Activated naive CD8-positive, alpha-beta T cell treated with anti-CD3 and anti-CD28 coated beads, Interleukin-2, amount 10 ng/mL, durations not matched to agents 7 days and 5 days (primary cell): ENCODE results near the gene NEK8. TPM values are rescaled to one million over a fixed set of nuclear protein-coding genes. Genes with fewer than 3 reads are reported as not detected.
"Not testable (repeated sequence)": the region's sequence is repeated elsewhere in the genome, so short reads cannot be mapped to it uniquely, and the experiment has no call there.

Experiments used
- ATAC-seq: fragments of 150-1000 bp; cut with Tn5 transposase; one replicate; pipeline ENCODE4 v1.10.0; 2021; ENCODE audit warnings: low read depth, moderate library complexity
- POLR2A ChIA-PET: fragments of 350-600 bp; sonication (Branson Sonifier 250); formaldehyde crosslinking; loops from one replicate; lab custom pipeline; 2021; ENCODE audit warnings: antibody characterized with exemption; lab: Charles Lee
- DNase-seq: peaks from one replicate; pipeline ENCODE4 v3.0.0; 2021
- H3K27ac Mint-ChIP-seq: one replicate; pipeline ENCODE4 v1.8.0; 2022; ENCODE audit warnings: mild to moderate bottlenecking, mixed read lengths
- H3K27me3 Mint-ChIP-seq: one replicate; pipeline ENCODE4 v1.8.0; 2022; ENCODE audit warnings: mild to moderate bottlenecking, moderate library complexity, mixed read lengths
- H3K36me3 Mint-ChIP-seq: one replicate; pipeline ENCODE4 v1.8.0; 2021; ENCODE audit warnings: mild to moderate bottlenecking, mixed read lengths
- H3K4me1 Mint-ChIP-seq: one replicate; pipeline ENCODE4 v1.8.0; 2021; ENCODE audit warnings: mixed read lengths
- H3K4me3 Mint-ChIP-seq: one replicate; pipeline ENCODE4 v1.8.0; 2022; ENCODE audit warnings: mild to moderate bottlenecking, moderate library complexity, mixed read lengths
- H3K9me3 Mint-ChIP-seq: one replicate; pipeline ENCODE4 v1.8.0; 2021; ENCODE audit warnings: mixed read lengths
- total RNA-seq, 2 experiments: library from RNA; stranded (reverse); gene quantifications; one replicate each; pipeline ENCODE4 v1.2.3, GENCODE V29; 2021

Gene NEK8
- total RNA-seq, 2 experiments from 2014 or later = 7.1 to 8.9 TPM

- H3K4me3 Mint-ChIP-seq = no peak overlapping the region
- H3K27ac Mint-ChIP-seq = no peak overlapping the region
- peaks cover 22% of the 10 kb centered on the region for H3K4me1 Mint-ChIP-seq
- H3K9me3 Mint-ChIP-seq = no peaks in the 10 kb centered on the region
- H3K36me3 Mint-ChIP-seq = peaks cover 2% of the 10 kb centered on the region
- H3K27me3 Mint-ChIP-seq = peaks cover 30% of the 10 kb centered on the region
- DNase-seq = no peak
- POLR2A ChIA-PET = no interaction called here
- ATAC-seq = no peak
Observed at GRCh38 chr17:28714281-28714680, 14.3 kb upstream of the NEK8 start.

GRCh38 chr17:28715217-28715616 is 13.4 kb upstream of the NEK8 start:
- Mint-ChIP-seq H3K4me3 (no peak overlapping the region), H3K27ac (no peak overlapping the region), H3K27me3 (peaks cover 30% of the 10 kb centered on the region), H3K4me1 (peaks cover 23% of the 10 kb centered on the region), H3K9me3 (no peaks in the 10 kb centered on the region), H3K36me3 (peaks cover 6% of the 10 kb centered on the region)
- POLR2A ChIA-PET = interaction anchor here (0.7 kb wide), 1 partner anchor 13 kb away, joined by 3 read pairs; no protein-coding TSS in a partner anchor
- ATAC-seq = no peak
- DNase-seq = no peak

- peaks cover 30% of the 10 kb centered on the region for H3K27me3 Mint-ChIP-seq
- H3K4me3 Mint-ChIP-seq = no peak overlapping the region
- no peaks in the 10 kb centered on the region for H3K9me3 Mint-ChIP-seq
- no peak overlapping the region for H3K27ac Mint-ChIP-seq
- DNase-seq (no peak), ATAC-seq (no peak)
- peaks cover 23% of the 10 kb centered on the region for H3K4me1 Mint-ChIP-seq
- H3K36me3 Mint-ChIP-seq = peaks cover 22% of the 10 kb centered on the region
- POLR2A ChIA-PET = no interaction called here
Observed at GRCh38 chr17:28716740-28717577, 11.6 kb upstream of the NEK8 start.

GRCh38 chr17:28717578-28718332 is 10.8 kb upstream of the NEK8 start, which contains the start of gene RAB34:
Gene RAB34 (minus strand): TSS chr17:28717868. CDS start chr17:28717266, 602 bp downstream.
- peaks cover 23% of the 10 kb centered on the region for H3K4me1 Mint-ChIP-seq
- POLR2A ChIA-PET = no interaction called here
- H3K9me3 Mint-ChIP-seq = no peaks in the 10 kb centered on the region
- peaks cover 21% of the 10 kb centered on the region for H3K36me3 Mint-ChIP-seq
- DNase-seq (no peak), ATAC-seq (no peak)
- peaks cover 30% of the 10 kb centered on the region for H3K27me3 Mint-ChIP-seq
- H3K4me3 Mint-ChIP-seq = peak within 1 kb of the TSS; percentile 70
- H3K27ac Mint-ChIP-seq = peak within 1 kb of the TSS; percentile 47

- ATAC-seq (no peak), DNase-seq (no peak)
- POLR2A ChIA-PET = interaction anchor here (1.2 to 5.0 kb wide), 6 partner anchors 7 to 421 kb away, joined by 3 to 50 read pairs (median 10); partner anchors contain the start of genes BLTP2, PHF12 and PROCA1
- Mint-ChIP-seq H3K4me1 (peaks cover 27% of the 10 kb centered on the region), H3K9me3 (no peaks in the 10 kb centered on the region), H3K27me3 (peaks cover 30% of the 10 kb centered on the region), H3K27ac (peak overlapping the region; percentile 47), H3K4me3 (peak overlapping the region; percentile 70), H3K36me3 (peaks cover 22% of the 10 kb centered on the region)
Observed at GRCh38 chr17:28718333-28719020, 10.1 kb upstream of the NEK8 start.

GRCh38 chr17:28719021-28719433 is 9.6 kb upstream of the NEK8 start:
- H3K27me3 Mint-ChIP-seq = peaks cover 29% of the 10 kb centered on the region
- no peaks in the 10 kb centered on the region for H3K9me3 Mint-ChIP-seq
- H3K4me1 Mint-ChIP-seq = peaks cover 32% of the 10 kb centered on the region
- H3K27ac Mint-ChIP-seq = peak overlapping the region; percentile 97
- H3K4me3 Mint-ChIP-seq = peak overlapping the region; percentile 95
- ATAC-seq = no peak
- no peak for DNase-seq
- POLR2A ChIA-PET = interaction anchor here (0.6 to 5.0 kb wide), 26 partner anchors 8 to 847 kb away, joined by 3 to 50 read pairs (median 6); partner anchors contain the start of genes BLTP2, FAM222B, FLOT2 and NEK8
- peaks cover 27% of the 10 kb centered on the region for H3K36me3 Mint-ChIP-seq

- Mint-ChIP-seq H3K36me3 (peaks cover 32% of the 10 kb centered on the region), H3K4me1 (peaks cover 43% of the 10 kb centered on the region), H3K9me3 (no peaks in the 10 kb centered on the region), H3K27ac (peak overlapping the region; percentile 97), H3K4me3 (peak overlapping the region; percentile 95), H3K27me3 (peaks cover 19% of the 10 kb centered on the region)
- ATAC-seq (no peak), DNase-seq (no peak)
- POLR2A ChIA-PET = interaction anchor here (0.5 to 5.0 kb wide), 25 partner anchors 8 to 419 kb away, joined by 3 to 50 read pairs (median 6); partner anchors contain the start of genes ALDOC, BLTP2, FLOT2 and NEK8
Observed at GRCh38 chr17:28720247-28720996, 8.2 kb upstream of the NEK8 start.

- Mint-ChIP-seq H3K27me3 (peaks cover 13% of the 10 kb centered on the region), H3K36me3 (peaks cover 32% of the 10 kb centered on the region), H3K27ac (peak overlapping the region; percentile 97), H3K4me3 (peak overlapping the region; percentile 95), H3K4me1 (peaks cover 47% of the 10 kb centered on the region)
- DNase-seq, H3K9me3 Mint-ChIP-seq, ATAC-seq: not testable (repeated sequence)
- POLR2A ChIA-PET = interaction anchor here (0.5 to 5.0 kb wide), 11 partner anchors 8 to 416 kb away, joined by 3 to 50 read pairs (median 6); partner anchors contain the start of genes FLOT2, NEK8, PHF12 and PROCA1
Observed at GRCh38 chr17:28720997-28721329, 7.6 kb upstream of the NEK8 start.

- DNase-seq = no peak
- POLR2A ChIA-PET = interaction anchor here (0.6 to 5.0 kb wide), 3 partner anchors 9 to 201 kb away, joined by 3 to 50 read pairs (median 3); partner anchors contain the start of gene PROCA1
- H3K4me1 Mint-ChIP-seq = peaks cover 47% of the 10 kb centered on the region
- H3K9me3 Mint-ChIP-seq = no peaks in the 10 kb centered on the region
- H3K4me3 Mint-ChIP-seq = peak overlapping the region; percentile 58
- peaks cover 8% of the 10 kb centered on the region for H3K27me3 Mint-ChIP-seq
- H3K36me3 Mint-ChIP-seq = peaks cover 32% of the 10 kb centered on the region
- H3K27ac Mint-ChIP-seq = peak overlapping the region; percentile 42
- ATAC-seq = no peak
Observed at GRCh38 chr17:28722417-28723158, 6.0 kb upstream of the NEK8 start.

GRCh38 chr17:28723159-28723835 is 5.3 kb upstream of the NEK8 start:
- Mint-ChIP-seq H3K4me3 (peak overlapping the region; percentile 6), H3K9me3 (no peaks in the 10 kb centered on the region), H3K36me3 (peaks cover 32% of the 10 kb centered on the region), H3K4me1 (peaks cover 50% of the 10 kb centered on the region), H3K27me3 (peaks cover 3% of the 10 kb centered on the region), H3K27ac (peak overlapping the region; percentile 93)
- POLR2A ChIA-PET = interaction anchor here (0.6 to 5.0 kb wide), 3 partner anchors 9 to 200 kb away, joined by 3 to 50 read pairs (median 3); partner anchors contain the start of gene PROCA1
- ATAC-seq = no peak
- no peak for DNase-seq
